PFSK-1 (cell line): Measurements from ENCODE around the gene INPP5A.

ENCODE experiments used
- FOXP2 ChIP-seq: optimal IDR thresholded peaks from 2 replicates; pipeline ENCODE3; 2011; ENCODE audit warnings: borderline replicate concordance, control low read depth, inconsistent platforms; ENCODE audit not compliant: insufficient read depth; ENCODE audit errors: extremely low read length, extremely low read depth
- POLR2AphosphoS5 ChIP-seq: IDR thresholded peaks from 2 replicates; pipeline ENCODE4 v1.6.1; 2012; ENCODE audit warnings: low read depth, mild to moderate bottlenecking, control low read depth, low read length, moderate library complexity
- SIN3A ChIP-seq: IDR thresholded peaks from 2 replicates; pipeline ENCODE4 v1.6.1; 2012; ENCODE audit warnings: mild to moderate bottlenecking, low read length, moderate library complexity, borderline replicate concordance; ENCODE audit not compliant: insufficient read depth
- TAF1 ChIP-seq: IDR thresholded peaks from 2 replicates; pipeline ENCODE4 v1.6.1; 2012; ENCODE audit warnings: low read length, control low read depth, borderline replicate concordance; ENCODE audit not compliant: insufficient read depth
- TF ChIP-seq, protein P1 (sequence below), 2 experiments: IDR thresholded peaks; 2 replicates each; pipeline versions ENCODE4 v1.6.1 to v1.8.0; 2011 to 2012; ENCODE audit warnings: low read depth in 2 of 2, low read length in 2 of 2, control low read depth in 1 of 2, inconsistent platforms in 1 of 2, mild to moderate bottlenecking in 1 of 2, moderate library complexity in 1 of 2; ENCODE audit not compliant: insufficient read depth in 1 of 2

The INPP5A gene

DNA sequence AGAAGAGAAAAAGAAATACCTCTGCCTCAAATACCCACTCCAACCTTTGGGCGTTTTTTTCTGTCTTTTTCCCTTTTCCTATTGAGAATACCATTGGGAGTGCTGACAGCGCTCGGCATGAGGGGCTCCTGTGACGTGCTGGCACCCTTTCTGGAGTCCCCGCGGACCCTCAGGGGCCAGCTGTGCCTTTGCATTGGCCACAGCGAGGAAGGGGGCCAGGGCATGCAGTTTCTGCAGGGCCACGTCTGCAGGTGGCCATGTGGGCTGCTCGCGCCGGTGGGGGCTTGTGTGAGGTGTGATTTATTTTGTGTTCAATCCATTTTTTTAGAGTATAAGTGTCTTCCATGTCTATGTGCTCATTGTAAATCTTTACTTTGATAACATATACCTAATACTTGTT lies 57.4 kb downstream of the INPP5A start:
- TF ChIP-seq FOXP2, result no peak
- no peak for TF ChIP-seq POLR2AphosphoS5
- no peak for TF ChIP-seq TAF1
- TF ChIP-seq, protein P1, sequence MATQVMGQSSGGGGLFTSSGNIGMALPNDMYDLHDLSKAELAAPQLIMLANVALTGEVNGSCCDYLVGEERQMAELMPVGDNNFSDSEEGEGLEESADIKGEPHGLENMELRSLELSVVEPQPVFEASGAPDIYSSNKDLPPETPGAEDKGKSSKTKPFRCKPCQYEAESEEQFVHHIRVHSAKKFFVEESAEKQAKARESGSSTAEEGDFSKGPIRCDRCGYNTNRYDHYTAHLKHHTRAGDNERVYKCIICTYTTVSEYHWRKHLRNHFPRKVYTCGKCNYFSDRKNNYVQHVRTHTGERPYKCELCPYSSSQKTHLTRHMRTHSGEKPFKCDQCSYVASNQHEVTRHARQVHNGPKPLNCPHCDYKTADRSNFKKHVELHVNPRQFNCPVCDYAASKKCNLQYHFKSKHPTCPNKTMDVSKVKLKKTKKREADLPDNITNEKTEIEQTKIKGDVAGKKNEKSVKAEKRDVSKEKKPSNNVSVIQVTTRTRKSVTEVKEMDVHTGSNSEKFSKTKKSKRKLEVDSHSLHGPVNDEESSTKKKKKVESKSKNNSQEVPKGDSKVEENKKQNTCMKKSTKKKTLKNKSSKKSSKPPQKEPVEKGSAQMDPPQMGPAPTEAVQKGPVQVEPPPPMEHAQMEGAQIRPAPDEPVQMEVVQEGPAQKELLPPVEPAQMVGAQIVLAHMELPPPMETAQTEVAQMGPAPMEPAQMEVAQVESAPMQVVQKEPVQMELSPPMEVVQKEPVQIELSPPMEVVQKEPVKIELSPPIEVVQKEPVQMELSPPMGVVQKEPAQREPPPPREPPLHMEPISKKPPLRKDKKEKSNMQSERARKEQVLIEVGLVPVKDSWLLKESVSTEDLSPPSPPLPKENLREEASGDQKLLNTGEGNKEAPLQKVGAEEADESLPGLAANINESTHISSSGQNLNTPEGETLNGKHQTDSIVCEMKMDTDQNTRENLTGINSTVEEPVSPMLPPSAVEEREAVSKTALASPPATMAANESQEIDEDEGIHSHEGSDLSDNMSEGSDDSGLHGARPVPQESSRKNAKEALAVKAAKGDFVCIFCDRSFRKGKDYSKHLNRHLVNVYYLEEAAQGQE (IDR thresholded peaks at IDR 0.05; ENCODE audit: insufficient read depth in 1 of 2, low read depth in 2 of 2, low read length in 2 of 2), result no peak
- no peak for TF ChIP-seq SIN3A

DNA sequence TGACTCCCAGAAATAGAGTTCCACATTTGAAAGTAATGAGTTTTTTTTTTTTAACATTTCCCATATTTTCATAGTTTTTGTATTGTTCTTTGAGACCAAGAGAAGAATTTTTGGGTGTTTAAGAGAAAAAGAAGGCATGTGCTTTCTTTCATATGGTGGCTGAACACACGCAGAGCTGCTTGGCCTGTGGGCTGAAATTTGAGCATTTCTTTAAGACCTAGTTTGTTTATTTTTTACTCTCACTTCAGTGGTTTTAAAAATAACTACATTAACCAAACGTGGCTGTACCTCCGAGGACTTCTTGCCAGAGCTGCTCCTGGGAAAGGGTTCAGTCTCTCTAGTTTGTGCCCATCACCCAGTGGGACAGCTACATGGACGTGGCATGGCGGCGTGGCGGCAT lies 58.3 kb downstream of the INPP5A start:
- TF ChIP-seq SIN3A (no peak), FOXP2 (no peak), POLR2AphosphoS5 (no peak), TAF1 (no peak)
- TF ChIP-seq, protein P1 (IDR thresholded peaks at IDR 0.05; ENCODE audit: insufficient read depth in 1 of 2, low read depth in 2 of 2, low read length in 2 of 2), result no peak

DNA sequence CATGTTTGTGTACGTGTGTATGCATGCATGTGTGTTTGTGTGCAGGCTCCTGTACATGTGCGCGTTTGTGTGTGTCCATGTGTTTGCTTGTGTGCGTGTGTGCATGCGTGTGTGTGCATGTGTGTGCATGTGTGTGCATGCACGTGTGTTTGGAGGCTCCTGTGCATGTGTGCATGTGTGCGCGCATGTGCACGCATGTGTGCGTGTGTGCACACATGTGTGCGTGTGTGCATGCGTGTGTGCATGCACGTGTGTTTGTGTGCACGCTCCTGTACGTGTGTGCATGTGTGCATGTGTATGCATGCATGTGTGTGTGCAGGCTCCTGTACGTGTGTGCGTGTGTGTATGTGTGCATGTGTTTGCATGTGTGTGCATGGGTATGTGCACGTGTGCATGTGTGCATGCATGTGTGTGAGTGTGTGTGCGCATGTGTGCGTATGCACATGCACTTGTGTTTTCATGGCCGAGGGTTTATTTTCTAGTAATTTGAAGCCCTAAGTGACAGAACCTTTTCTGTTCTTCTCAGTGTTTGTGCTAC lies 59.2 kb downstream of the INPP5A start:
- TF ChIP-seq POLR2AphosphoS5 (no peak), TAF1 (no peak), FOXP2 (no peak), SIN3A (no peak)
- TF ChIP-seq, protein P1 (IDR thresholded peaks at IDR 0.05; ENCODE audit: insufficient read depth in 1 of 2, low read depth in 2 of 2, low read length in 2 of 2), result no peak

DNA sequence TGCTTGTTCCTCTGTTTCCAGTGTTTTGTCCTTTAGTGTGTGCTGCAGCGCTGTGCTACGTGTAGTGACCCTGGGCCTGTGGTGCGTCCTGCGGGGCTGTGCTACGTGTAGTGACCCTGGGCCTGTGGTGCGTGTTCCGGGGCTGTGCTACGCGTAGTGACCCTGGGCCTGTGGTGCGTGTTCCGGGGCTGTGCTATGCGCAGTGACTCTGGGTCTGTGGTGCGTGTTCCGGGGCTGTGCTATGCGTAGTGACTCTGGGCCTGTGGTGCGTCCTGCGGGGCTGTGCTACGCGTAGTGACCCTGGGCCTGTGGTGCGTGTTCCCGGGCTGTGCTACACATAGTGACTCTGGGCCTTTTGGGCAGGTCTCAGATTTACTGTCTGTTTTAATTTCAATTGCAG lies 60.1 kb downstream of the INPP5A start:
- TF ChIP-seq SIN3A (no peak), POLR2AphosphoS5 (no peak), TAF1 (no peak), FOXP2 (no peak)
- TF ChIP-seq, protein P1 (IDR thresholded peaks at IDR 0.05; ENCODE audit: insufficient read depth in 1 of 2, low read depth in 2 of 2, low read length in 2 of 2), result no peak

DNA sequence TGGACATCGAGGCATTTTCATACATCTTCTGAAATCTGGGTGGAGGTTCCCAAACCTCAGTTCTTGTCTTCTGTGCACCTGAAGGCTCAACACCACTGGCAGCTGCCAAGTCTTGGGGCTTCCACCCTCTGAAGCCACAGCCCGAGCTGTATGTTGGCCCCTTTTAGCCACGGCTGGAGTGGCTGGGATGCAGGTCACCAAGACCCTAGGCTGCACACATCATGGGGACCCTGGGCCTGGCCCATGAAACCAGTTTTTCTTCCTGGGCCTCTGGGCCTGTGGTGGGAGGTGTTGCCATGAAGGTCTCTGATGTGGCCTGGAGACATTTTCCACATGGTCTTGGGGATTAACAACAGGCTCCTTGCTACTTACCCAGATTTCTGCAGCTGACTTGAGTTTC lies 62.1 kb downstream of the INPP5A start:
- TF ChIP-seq SIN3A (no peak), POLR2AphosphoS5 (no peak), TAF1 (no peak), FOXP2 (no peak)
- TF ChIP-seq, protein P1 (IDR thresholded peaks at IDR 0.05; ENCODE audit: insufficient read depth in 1 of 2, low read depth in 2 of 2, low read length in 2 of 2), result no peak
